ENCODE results near the gene HS3ST4. TPM values are rescaled to one million over a fixed set of nuclear protein-coding genes. Genes with fewer than 3 reads are reported as not detected.

The HS3ST4 gene
- total and polyA plus RNA-seq, 10 of the 15 experiments (the other 5 are each of a cell fraction or from before 2014, with no cell fraction given) = 0.05 TPM; not detected in 9

DNA sequence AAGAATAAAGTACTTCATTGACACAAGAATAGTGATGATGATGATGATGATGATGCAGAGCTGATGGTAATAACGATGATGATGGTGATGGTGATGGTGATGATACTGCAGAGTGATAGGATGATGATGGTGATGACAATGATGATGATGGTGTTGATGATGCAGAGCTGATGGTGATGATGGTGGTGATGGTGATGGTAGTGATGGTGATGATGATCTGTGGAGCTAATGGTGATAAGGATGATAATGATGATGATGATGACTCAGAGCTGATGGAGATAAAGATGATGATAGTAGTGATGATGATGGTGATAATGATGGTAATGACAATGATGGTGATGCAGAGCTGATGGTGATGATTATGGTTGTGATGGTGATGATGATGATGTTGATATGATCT is 448.1 kb downstream of the HS3ST4 start (continued):
- TF ChIP-seq, protein P1, sequence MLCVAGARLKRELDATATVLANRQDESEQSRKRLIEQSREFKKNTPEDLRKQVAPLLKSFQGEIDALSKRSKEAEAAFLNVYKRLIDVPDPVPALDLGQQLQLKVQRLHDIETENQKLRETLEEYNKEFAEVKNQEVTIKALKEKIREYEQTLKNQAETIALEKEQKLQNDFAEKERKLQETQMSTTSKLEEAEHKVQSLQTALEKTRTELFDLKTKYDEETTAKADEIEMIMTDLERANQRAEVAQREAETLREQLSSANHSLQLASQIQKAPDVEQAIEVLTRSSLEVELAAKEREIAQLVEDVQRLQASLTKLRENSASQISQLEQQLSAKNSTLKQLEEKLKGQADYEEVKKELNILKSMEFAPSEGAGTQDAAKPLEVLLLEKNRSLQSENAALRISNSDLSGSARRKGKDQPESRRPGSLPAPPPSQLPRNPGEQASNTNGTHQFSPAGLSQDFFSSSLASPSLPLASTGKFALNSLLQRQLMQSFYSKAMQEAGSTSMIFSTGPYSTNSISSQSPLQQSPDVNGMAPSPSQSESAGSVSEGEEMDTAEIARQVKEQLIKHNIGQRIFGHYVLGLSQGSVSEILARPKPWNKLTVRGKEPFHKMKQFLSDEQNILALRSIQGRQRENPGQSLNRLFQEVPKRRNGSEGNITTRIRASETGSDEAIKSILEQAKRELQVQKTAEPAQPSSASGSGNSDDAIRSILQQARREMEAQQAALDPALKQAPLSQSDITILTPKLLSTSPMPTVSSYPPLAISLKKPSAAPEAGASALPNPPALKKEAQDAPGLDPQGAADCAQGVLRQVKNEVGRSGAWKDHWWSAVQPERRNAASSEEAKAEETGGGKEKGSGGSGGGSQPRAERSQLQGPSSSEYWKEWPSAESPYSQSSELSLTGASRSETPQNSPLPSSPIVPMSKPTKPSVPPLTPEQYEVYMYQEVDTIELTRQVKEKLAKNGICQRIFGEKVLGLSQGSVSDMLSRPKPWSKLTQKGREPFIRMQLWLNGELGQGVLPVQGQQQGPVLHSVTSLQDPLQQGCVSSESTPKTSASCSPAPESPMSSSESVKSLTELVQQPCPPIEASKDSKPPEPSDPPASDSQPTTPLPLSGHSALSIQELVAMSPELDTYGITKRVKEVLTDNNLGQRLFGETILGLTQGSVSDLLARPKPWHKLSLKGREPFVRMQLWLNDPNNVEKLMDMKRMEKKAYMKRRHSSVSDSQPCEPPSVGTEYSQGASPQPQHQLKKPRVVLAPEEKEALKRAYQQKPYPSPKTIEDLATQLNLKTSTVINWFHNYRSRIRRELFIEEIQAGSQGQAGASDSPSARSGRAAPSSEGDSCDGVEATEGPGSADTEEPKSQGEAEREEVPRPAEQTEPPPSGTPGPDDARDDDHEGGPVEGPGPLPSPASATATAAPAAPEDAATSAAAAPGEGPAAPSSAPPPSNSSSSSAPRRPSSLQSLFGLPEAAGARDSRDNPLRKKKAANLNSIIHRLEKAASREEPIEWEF (IDR thresholded peaks at IDR 0.05; ENCODE audit: insufficient replicate concordance, low read depth, low read length) = no peak
- TF ChIP-seq ZNF207 (IDR thresholded peaks at IDR 0.05; ENCODE audit: borderline replicate concordance) (no peak), MXI1 (IDR thresholded peaks at IDR 0.05; ENCODE audit: low read depth, low read length) (no peak), ZSCAN29 (IDR thresholded peaks at IDR 0.05) (no peak)
- TF ChIP-seq, protein P2, sequence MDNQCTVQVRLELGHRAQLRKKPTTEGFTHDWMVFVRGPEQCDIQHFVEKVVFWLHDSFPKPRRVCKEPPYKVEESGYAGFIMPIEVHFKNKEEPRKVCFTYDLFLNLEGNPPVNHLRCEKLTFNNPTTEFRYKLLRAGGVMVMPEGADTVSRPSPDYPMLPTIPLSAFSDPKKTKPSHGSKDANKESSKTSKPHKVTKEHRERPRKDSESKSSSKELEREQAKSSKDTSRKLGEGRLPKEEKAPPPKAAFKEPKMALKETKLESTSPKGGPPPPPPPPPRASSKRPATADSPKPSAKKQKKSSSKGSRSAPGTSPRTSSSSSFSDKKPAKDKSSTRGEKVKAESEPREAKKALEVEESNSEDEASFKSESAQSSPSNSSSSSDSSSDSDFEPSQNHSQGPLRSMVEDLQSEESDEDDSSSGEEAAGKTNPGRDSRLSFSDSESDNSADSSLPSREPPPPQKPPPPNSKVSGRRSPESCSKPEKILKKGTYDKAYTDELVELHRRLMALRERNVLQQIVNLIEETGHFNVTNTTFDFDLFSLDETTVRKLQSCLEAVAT (IDR thresholded peaks at IDR 0.05) = no peak
- TF ChIP-seq, protein P3, sequence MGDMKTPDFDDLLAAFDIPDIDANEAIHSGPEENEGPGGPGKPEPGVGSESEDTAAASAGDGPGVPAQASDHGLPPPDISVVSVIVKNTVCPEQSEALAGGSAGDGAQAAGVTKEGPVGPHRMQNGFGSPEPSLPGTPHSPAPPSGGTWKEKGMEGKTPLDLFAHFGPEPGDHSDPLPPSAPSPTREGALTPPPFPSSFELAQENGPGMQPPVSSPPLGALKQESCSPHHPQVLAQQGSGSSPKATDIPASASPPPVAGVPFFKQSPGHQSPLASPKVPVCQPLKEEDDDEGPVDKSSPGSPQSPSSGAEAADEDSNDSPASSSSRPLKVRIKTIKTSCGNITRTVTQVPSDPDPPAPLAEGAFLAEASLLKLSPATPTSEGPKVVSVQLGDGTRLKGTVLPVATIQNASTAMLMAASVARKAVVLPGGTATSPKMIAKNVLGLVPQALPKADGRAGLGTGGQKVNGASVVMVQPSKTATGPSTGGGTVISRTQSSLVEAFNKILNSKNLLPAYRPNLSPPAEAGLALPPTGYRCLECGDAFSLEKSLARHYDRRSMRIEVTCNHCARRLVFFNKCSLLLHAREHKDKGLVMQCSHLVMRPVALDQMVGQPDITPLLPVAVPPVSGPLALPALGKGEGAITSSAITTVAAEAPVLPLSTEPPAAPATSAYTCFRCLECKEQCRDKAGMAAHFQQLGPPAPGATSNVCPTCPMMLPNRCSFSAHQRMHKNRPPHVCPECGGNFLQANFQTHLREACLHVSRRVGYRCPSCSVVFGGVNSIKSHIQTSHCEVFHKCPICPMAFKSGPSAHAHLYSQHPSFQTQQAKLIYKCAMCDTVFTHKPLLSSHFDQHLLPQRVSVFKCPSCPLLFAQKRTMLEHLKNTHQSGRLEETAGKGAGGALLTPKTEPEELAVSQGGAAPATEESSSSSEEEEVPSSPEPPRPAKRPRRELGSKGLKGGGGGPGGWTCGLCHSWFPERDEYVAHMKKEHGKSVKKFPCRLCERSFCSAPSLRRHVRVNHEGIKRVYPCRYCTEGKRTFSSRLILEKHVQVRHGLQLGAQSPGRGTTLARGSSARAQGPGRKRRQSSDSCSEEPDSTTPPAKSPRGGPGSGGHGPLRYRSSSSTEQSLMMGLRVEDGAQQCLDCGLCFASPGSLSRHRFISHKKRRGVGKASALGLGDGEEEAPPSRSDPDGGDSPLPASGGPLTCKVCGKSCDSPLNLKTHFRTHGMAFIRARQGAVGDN (IDR thresholded peaks at IDR 0.05) = no peak

Measured in GM12878 (cell line).